WTC11 (cell line): Measurements from ENCODE around the gene SLFN5. TPM values are rescaled to one million over a fixed set of nuclear protein-coding genes. Genes with fewer than 3 reads are reported as not detected.

ENCODE experiments used
- ATAC-seq: fragments of 200-7000 bp; cut with Tn5 transposase; 2 replicates; pipeline ENCODE4 v1.10.0; 2021; ENCODE audit warnings: mild to moderate bottlenecking, moderate library complexity
- CTCF ChIA-PET: fragments of 300-600 bp; sonication (Branson Sonifier 250); formaldehyde crosslinking; loops from one replicate; lab custom pipeline; 2021; ENCODE audit warnings: antibody characterized with exemption; lab: Charles Lee
- POLR2A ChIA-PET: fragments of 350-600 bp; sonication (Branson Sonifier 250); formaldehyde crosslinking; loops from one replicate; lab custom pipeline; 2021; ENCODE audit warnings: antibody characterized with exemption; lab: Charles Lee
- DNase-seq: peaks from one replicate; pipeline ENCODE4 v3.0.0; 2021; ENCODE audit warnings: low spot score
- H3K27ac Mint-ChIP-seq: 2 replicates; pipeline ENCODE4 v1.8.0; 2021; ENCODE audit warnings: mixed read lengths
- H3K27me3 Mint-ChIP-seq: 2 replicates; pipeline ENCODE4 v1.8.0; 2021; ENCODE audit warnings: low read depth, mild to moderate bottlenecking, moderate library complexity, mixed read lengths
- H3K36me3 Mint-ChIP-seq: 2 replicates; pipeline ENCODE4 v1.8.0; 2021; ENCODE audit warnings: mixed read lengths
- H3K4me1 Mint-ChIP-seq: 2 replicates; pipeline ENCODE4 v1.8.0; 2022; ENCODE audit warnings: mixed read lengths
- H3K4me3 Mint-ChIP-seq: 2 replicates; pipeline ENCODE4 v1.8.0; 2021; ENCODE audit warnings: mild to moderate bottlenecking, moderate library complexity, mixed read lengths
- H3K9me3 Mint-ChIP-seq: 2 replicates; pipeline ENCODE4 v1.8.0; 2021; ENCODE audit warnings: mixed read lengths
- CREM ChIP-seq: sonication (generic); formaldehyde crosslinking; IDR thresholded peaks from 2 replicates; pipeline ENCODE4 v1.8.1; 2022; ENCODE audit warnings: mild to moderate bottlenecking, missing genetic modification reagents, moderate library complexity
- E2F1 ChIP-seq: sonication (generic); formaldehyde crosslinking; IDR thresholded peaks from 2 replicates; pipeline ENCODE4 v1.8.0; 2022; ENCODE audit warnings: mild to moderate bottlenecking, missing genetic modification reagents
- ELF4 ChIP-seq: sonication (generic); formaldehyde crosslinking; IDR thresholded peaks from 2 replicates; pipeline ENCODE4 v1.8.1; 2022; ENCODE audit warnings: low read depth, mild to moderate bottlenecking, moderate library complexity, missing genetic modification reagents
- ERG ChIP-seq: fragments of 250-450 bp; sonication (Bioruptor Pico); IDR thresholded peaks from 2 replicates; pipeline ENCODE4 v1.8.0; 2021; ENCODE audit warnings: mild to moderate bottlenecking
- GTF2I ChIP-seq: fragments of 250-450 bp; sonication (Bioruptor Pico); conservative IDR thresholded peaks from 2 replicates; pipeline ENCODE4 v1.4.0; 2021; ENCODE audit warnings: mild to moderate bottlenecking
- HMGA2 ChIP-seq: fragments of 250-450 bp; sonication (Bioruptor Pico); IDR thresholded peaks from 2 replicates; pipeline ENCODE4 v1.4.0; 2021; ENCODE audit warnings: mild to moderate bottlenecking, moderate library complexity
- KAT7 ChIP-seq: sonication (generic); formaldehyde crosslinking; IDR thresholded peaks from 2 replicates; pipeline ENCODE4 v1.8.1; 2023; ENCODE audit warnings: missing genetic modification reagents, mild to moderate bottlenecking, borderline replicate concordance
- MLX ChIP-seq: sonication (generic); formaldehyde crosslinking; IDR thresholded peaks from 2 replicates; pipeline ENCODE4 v1.8.1; 2023; ENCODE audit warnings: mild to moderate bottlenecking, missing genetic modification reagents, moderate library complexity
- NR2C2 ChIP-seq: sonication (generic); formaldehyde crosslinking; IDR thresholded peaks from 2 replicates; pipeline ENCODE4 v1.8.0; 2022; ENCODE audit warnings: mild to moderate bottlenecking, missing genetic modification reagents
- STAT6 ChIP-seq: sonication (generic); formaldehyde crosslinking; conservative IDR thresholded peaks from 2 replicates; pipeline ENCODE4 v1.8.1; 2023; ENCODE audit warnings: mild to moderate bottlenecking, low read depth, missing genetic modification reagents, moderate library complexity
- TEAD1 ChIP-seq: sonication (generic); formaldehyde crosslinking; IDR thresholded peaks from 2 replicates; pipeline ENCODE4 v1.8.0; 2022; ENCODE audit warnings: mild to moderate bottlenecking, missing genetic modification reagents
- TP53 ChIP-seq: sonication (generic); formaldehyde crosslinking; IDR thresholded peaks from 2 replicates; pipeline ENCODE4 v1.8.1; 2023; ENCODE audit warnings: mild to moderate bottlenecking, missing genetic modification reagents
- USF1 ChIP-seq: sonication (generic); formaldehyde crosslinking; IDR thresholded peaks from 2 replicates; pipeline ENCODE4 v1.8.0; 2022; ENCODE audit warnings: mild to moderate bottlenecking, missing genetic modification reagents
- USF2 ChIP-seq: sonication (generic); formaldehyde crosslinking; IDR thresholded peaks from 2 replicates; pipeline ENCODE4 v1.8.1; 2023; ENCODE audit warnings: mild to moderate bottlenecking, missing genetic modification reagents, moderate library complexity
- ZNF232 ChIP-seq: sonication (generic); formaldehyde crosslinking; IDR thresholded peaks from 2 replicates; pipeline ENCODE4 v1.8.0; 2022; ENCODE audit warnings: mild to moderate bottlenecking, missing genetic modification reagents
- ZNF425 ChIP-seq: fragments of 250-450 bp; sonication (Bioruptor Pico); conservative IDR thresholded peaks from 2 replicates; pipeline ENCODE4 v1.9.0; 2021; ENCODE audit warnings: mild to moderate bottlenecking
- total RNA-seq: library from RNA; stranded (reverse); gene quantifications from 3 replicates; pipeline ENCODE4 v1.2.3, GENCODE V29; 2021

SLFN5 gene
- total RNA-seq, 1 experiment from 2014 or later = 7.6 TPM

GRCh38 chr17:35244341-35245195 is 1.7 kb downstream of the SLFN5 start:
- H3K4me3 Mint-ChIP-seq = peak overlapping the region; percentile 89
- ChIA-PET CTCF (no interaction called here), POLR2A (no interaction called here)
- H3K4me1 Mint-ChIP-seq = peaks cover 20% of the 10 kb centered on the region
- H3K27ac Mint-ChIP-seq = peak overlapping the region; percentile 67; the same call in 1 of the 2 replicates
- DNase-seq (peak; percentile 22), ATAC-seq (no peak)
- peak; percentile 54; the same call in 1 of the 2 replicates for TF ChIP-seq USF2 (CRISPR knock-in tag)
- no peak for TF ChIP-seq ELF4 (CRISPR knock-in tag)
- no peak for TF ChIP-seq MLX (CRISPR knock-in tag)
- TF ChIP-seq GTF2I (CRISPR knock-in tag) = no peak
- TF ChIP-seq USF1 (CRISPR knock-in tag) = 0 out of 2 replicates have a peak, but pooled peaks have one; percentile 20
- TF ChIP-seq ZNF425 (CRISPR knock-in tag) = no peak
- no peak for TF ChIP-seq E2F1 (CRISPR knock-in tag)
- TF ChIP-seq CREM (CRISPR knock-in tag) = no peak
- no peak for TF ChIP-seq ZNF232
- no peaks in the 10 kb centered on the region for H3K9me3 Mint-ChIP-seq
- H3K36me3 Mint-ChIP-seq = no peaks in the 10 kb centered on the region
- peaks cover 8% of the 10 kb centered on the region; the same call in 1 of the 2 replicates for H3K27me3 Mint-ChIP-seq

- ATAC-seq (no peak), DNase-seq (no peak)
- peaks cover 20% of the 10 kb centered on the region for H3K4me1 Mint-ChIP-seq
- H3K4me3 Mint-ChIP-seq = no peak overlapping the region
- peaks cover 8% of the 10 kb centered on the region; the same call in 1 of the 2 replicates for H3K27me3 Mint-ChIP-seq
- no peak for TF ChIP-seq ELF4 (CRISPR knock-in tag)
- no peak for TF ChIP-seq KAT7 (CRISPR knock-in tag)
- TF ChIP-seq GTF2I (CRISPR knock-in tag) = no peak
- TF ChIP-seq NR2C2 = no peak
- TF ChIP-seq STAT6 (CRISPR knock-in tag) = no peak
- no peak for TF ChIP-seq TEAD1
- no peak for TF ChIP-seq ERG (CRISPR knock-in tag)
- TF ChIP-seq HMGA2 (CRISPR knock-in tag) = no peak
- no peak for TF ChIP-seq TP53 (CRISPR knock-in tag)
- ChIA-PET POLR2A (no interaction called here), CTCF (no interaction called here)
- no peaks in the 10 kb centered on the region for H3K9me3 Mint-ChIP-seq
- H3K27ac Mint-ChIP-seq = no peak overlapping the region
- H3K36me3 Mint-ChIP-seq = no peaks in the 10 kb centered on the region
These were observed 2.3 kb downstream of the SLFN5 start for GRCh38 chr17:35245196-35245486.
